Stimulated activated naive CD8-positive, alpha-beta T cell treated with anti-CD3 and anti-CD28 coated beads, Interleukin-15, amount 100 ng/mL, for 72 hours (primary cell): ENCODE results near the gene COL5A1.
A peak's percentile ranks its signal among the peaks of the same experiment; 100 is the strongest.
"Not testable (repeated sequence)": the region's sequence is repeated elsewhere in the genome, so short reads cannot be mapped to it uniquely, and the experiment has no call there.

Experiments used
- ATAC-seq: fragments of 150-1000 bp; cut with Tn5 transposase; 2 replicates; pipeline ENCODE4 v1.10.0; 2021; ENCODE audit warnings: mild to moderate bottlenecking, moderate library complexity
- DNase-seq, 2 donors: peaks; one replicate each; pipeline ENCODE4 v3.0.0; 2021 to 2022
- H3K27ac Mint-ChIP-seq, 2 donors: one replicate each; pipeline ENCODE4 v1.8.0; 2022; ENCODE audit warnings: mild to moderate bottlenecking in 2 of 2, mixed read lengths in 2 of 2, moderate library complexity in 2 of 2
- H3K27me3 Mint-ChIP-seq: one replicate; pipeline ENCODE4 v1.8.0; 2022; ENCODE audit warnings: mixed read lengths
- H3K4me1 Mint-ChIP-seq: one replicate; pipeline ENCODE4 v1.8.0; 2022; ENCODE audit warnings: mild to moderate bottlenecking, mixed read lengths
- H3K4me3 Mint-ChIP-seq, 2 donors: one replicate each; pipeline ENCODE4 v1.8.0; 2022; ENCODE audit warnings: mild to moderate bottlenecking in 2 of 2, mixed read lengths in 2 of 2, moderate library complexity in 1 of 2
- H3K9me3 Mint-ChIP-seq, 2 donors: one replicate each; pipeline ENCODE4 v1.8.0; 2022; ENCODE audit warnings: mixed read lengths in 2 of 2

Gene COL5A1

DNA sequence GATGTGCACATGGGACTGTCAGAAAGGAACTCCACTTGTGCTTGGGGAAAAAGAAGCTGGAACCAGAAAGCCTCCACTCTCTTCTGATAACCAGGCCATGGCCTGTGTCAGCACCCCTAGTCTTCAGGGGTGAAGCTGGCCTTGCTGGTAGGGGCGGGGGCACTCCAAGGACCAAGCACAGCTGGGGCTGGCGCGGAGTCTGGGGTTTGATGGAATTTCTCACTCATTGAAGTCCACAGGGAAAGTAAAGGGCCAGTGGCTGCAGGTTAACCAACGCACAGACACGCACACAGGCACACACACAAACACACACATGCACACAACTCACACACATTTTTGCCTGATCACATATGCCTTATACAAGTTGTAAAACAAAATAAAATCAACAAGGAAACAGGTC lies 1.6 kb upstream of the COL5A1 start:
- Mint-ChIP-seq H3K4me3 (no peak overlapping the region), H3K4me1 (no peaks in the 10 kb centered on the region), H3K27ac (no peak overlapping the region), H3K9me3 (no peaks in the 10 kb centered on the region), H3K27me3 (peaks cover 47% of the 10 kb centered on the region)
- ATAC-seq (no peak), DNase-seq (no peak)

DNA sequence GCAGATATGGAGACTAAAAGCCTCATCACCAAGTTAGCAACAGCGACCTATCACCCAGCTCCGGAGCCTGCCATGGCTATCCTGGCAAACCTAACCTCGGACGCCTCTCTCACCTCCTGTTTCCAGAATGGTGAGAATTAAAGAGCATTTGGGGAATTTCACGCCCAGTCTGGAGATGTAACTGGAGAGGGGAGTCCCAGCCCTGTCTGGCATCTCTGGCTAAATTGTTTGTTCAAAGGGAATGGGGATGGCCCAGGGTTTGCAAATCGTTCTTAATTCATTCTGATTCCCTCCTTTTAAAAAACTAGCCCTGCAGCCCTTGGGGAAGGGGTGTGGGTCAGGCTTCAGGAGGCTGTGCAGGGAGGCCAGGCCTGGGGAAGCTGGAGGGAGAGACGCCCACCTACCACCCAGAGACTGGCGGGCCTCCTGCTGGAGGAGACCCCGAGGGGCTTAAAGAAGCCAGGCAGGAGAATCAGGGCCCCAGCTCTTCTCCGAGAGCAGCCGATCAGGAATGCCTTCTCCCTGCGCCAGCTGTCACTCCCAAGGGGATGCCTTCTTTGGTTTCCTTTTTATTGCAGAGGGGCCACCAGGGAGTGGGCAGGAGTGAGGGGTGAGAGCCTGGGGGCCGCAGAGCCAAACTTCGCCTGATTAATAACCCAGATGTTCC lies 964 bp upstream of the COL5A1 start:
- no peak for DNase-seq
- Mint-ChIP-seq H3K27me3 (peaks cover 47% of the 10 kb centered on the region), H3K4me3 (peak overlapping the region in 1 of 2 donors; percentile 46)

DNA sequence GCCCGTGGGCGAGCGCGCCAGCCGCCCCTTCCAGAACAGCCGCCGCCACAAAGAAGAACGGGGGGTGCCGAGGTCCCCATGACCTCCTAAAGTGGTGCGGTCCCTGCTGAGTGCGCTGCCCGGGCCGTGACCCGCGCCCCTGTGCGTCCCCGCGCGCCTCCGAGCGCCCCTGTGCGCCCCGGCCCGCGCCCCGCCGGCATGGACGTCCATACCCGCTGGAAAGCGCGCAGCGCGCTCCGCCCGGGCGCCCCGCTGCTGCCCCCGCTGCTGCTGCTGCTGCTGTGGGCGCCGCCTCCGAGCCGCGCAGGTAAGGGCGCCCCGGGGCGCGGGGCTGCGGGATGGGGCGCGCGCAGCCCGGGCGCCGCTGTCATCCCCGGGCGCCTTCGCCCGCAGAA lies 384 bp downstream of the COL5A1 start:
- H3K27ac Mint-ChIP-seq: no peak overlapping the region
- ATAC-seq (no peak), DNase-seq (no peak)
- no peak overlapping the region for H3K4me3 Mint-ChIP-seq
- H3K27me3 Mint-ChIP-seq: peaks cover 47% of the 10 kb centered on the region
- no peaks in the 10 kb centered on the region for H3K9me3 Mint-ChIP-seq
- no peaks in the 10 kb centered on the region for H3K4me1 Mint-ChIP-seq

More for the DNA sequence above, 964 bp upstream of the COL5A1 start:
- ATAC-seq: no peak
- H3K4me1 Mint-ChIP-seq: no peaks in the 10 kb centered on the region
- peak overlapping the region in 1 of 2 donors; percentile 27 for H3K27ac Mint-ChIP-seq
- H3K9me3 Mint-ChIP-seq: no peaks in the 10 kb centered on the region

DNA sequence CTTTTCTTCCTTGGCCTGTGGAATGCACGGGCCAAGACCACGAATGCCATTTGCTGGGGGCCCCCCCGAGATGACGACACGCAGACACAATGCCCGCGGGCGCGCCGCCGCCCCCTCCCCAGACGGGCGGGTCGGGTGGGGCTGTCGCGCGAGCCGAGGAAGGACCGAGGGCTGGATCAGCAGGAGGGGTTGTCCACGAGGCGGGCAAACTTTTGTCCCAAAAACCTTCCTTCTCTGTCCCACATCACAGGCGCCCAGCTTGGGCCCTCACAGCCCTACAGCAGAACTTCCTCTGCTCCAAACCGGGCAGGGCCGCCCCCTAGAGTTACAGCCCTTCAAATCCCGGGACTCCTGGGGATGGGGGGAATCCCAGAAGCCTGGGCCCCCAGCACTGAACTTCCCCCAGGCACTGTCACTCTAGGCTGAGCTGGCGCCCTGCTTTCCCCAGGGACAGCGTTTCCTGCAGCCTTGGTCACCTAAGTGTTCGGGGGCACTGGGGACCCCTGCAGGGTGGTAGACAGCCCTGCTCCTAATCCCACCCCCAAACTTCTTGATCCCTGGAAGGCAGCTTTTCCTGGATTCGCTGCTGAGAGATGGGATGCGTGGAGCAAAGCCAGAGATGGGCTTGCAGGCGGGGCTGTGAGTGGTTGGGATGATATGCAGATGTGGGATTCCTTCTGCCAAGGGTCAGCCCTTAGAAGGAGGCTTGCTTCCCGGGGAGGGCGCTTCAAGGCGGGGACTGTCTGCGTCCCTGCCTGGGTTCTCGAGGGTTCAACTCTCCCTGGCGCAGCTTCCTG lies 980 bp downstream of the COL5A1 start:
- peaks cover 47% of the 10 kb centered on the region for H3K27me3 Mint-ChIP-seq
- no peak overlapping the region for H3K27ac Mint-ChIP-seq
- no peaks in the 10 kb centered on the region for H3K4me1 Mint-ChIP-seq
- peak overlapping the region in 1 of 2 donors; percentile 50 for H3K4me3 Mint-ChIP-seq
- no peak for ATAC-seq
- no peak for DNase-seq
- H3K9me3 Mint-ChIP-seq: no peaks in the 10 kb centered on the region

DNA sequence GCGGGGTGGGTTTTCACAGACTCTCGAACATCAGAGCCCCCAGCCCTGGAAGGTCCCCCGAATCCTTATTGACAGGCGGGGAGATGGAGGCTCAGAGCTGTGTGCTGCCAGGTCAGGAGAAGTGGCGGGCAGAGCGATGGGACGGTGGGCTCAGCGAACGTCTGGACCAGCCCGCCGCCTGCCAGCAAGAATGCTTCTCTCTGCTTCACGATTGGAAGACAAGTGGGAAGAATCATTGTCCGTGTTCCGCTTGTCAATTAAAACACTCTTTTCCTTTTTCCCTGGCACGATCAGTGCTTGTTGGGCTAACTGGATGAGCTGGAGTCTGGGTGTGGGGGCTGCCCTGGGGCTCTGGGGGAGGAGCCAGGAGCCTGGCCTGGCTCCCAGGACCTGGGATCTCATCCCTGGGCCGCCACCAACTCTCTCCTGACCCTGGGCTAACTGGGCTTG lies 1.6 kb downstream of the COL5A1 start:
- ATAC-seq: no peak
- Mint-ChIP-seq H3K9me3 (no peaks in the 10 kb centered on the region), H3K27ac (no peak overlapping the region), H3K4me3 (no peak overlapping the region), H3K4me1 (no peaks in the 10 kb centered on the region), H3K27me3 (peaks cover 47% of the 10 kb centered on the region)
- no peak for DNase-seq

DNA sequence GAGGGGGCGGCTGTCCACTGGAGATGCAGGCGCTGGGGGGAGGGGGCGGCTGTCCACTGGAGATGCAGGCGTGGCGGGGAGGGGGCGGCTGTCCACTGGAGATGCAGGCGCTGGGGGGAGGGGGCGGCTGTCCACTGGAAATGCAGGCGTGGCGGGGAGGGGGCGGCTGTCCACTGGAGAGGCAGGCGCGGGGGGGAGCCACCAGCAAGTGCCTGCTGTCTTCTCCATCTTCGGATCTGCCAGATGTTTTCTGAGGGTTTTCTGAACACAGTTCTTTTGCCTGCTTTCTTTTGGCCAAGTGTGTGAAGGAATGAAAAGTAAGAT lies 2.8 kb downstream of the COL5A1 start:
- not testable (repeated sequence) for DNase-seq, H3K4me1 Mint-ChIP-seq, ATAC-seq, H3K4me3 Mint-ChIP-seq, H3K9me3 Mint-ChIP-seq, H3K27ac Mint-ChIP-seq
- H3K27me3 Mint-ChIP-seq: peaks cover 38% of the 10 kb centered on the region

DNA sequence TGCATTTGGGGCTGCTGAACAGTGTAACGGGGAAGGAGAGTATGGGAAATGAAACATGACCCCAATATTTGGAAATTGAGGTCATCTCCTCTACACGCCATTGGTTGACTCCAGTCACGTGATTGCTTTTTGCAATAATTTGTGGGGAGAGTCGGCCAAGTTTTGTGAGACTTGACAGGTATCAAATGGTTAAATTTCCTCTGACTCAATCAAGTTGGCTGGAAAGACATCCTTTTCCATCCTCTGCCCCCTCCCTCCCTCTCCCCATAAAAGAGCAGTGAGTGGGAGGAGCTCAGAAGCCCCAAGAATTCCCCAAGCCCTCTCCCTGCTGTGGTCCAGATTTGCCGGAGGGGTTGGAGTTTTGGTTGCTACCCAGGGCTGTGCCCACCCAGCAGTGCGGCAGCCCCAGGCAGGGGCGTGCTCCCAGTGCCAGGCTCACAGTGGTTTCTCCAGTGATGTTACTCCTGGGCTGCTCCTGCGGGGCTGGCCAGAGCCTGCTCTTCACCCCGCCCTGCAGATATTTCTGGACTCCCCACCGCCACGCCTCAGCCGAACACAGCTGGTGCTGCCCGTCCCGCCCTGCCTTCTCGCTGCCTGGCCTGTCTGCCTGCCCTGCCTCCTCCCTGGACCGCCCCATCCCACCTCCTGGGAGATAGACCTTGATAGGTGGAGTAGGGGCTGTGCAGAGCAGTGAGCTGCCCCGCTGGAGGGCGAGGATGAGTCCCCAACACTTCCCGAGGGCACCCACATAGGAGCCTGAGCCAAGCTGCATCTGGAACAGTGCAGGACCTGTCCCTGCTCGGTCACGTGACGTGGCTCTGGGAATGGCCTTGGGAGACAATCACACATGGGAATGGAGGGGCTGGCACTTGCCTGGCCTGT lies 3.4 kb downstream of the COL5A1 start:
- ATAC-seq (no peak), DNase-seq (no peak)
- H3K4me3 Mint-ChIP-seq: no peak overlapping the region
- H3K9me3 Mint-ChIP-seq: no peaks in the 10 kb centered on the region
- H3K4me1 Mint-ChIP-seq: peaks cover 4% of the 10 kb centered on the region
- H3K27me3 Mint-ChIP-seq: peaks cover 34% of the 10 kb centered on the region
- H3K27ac Mint-ChIP-seq: no peak overlapping the region

DNA sequence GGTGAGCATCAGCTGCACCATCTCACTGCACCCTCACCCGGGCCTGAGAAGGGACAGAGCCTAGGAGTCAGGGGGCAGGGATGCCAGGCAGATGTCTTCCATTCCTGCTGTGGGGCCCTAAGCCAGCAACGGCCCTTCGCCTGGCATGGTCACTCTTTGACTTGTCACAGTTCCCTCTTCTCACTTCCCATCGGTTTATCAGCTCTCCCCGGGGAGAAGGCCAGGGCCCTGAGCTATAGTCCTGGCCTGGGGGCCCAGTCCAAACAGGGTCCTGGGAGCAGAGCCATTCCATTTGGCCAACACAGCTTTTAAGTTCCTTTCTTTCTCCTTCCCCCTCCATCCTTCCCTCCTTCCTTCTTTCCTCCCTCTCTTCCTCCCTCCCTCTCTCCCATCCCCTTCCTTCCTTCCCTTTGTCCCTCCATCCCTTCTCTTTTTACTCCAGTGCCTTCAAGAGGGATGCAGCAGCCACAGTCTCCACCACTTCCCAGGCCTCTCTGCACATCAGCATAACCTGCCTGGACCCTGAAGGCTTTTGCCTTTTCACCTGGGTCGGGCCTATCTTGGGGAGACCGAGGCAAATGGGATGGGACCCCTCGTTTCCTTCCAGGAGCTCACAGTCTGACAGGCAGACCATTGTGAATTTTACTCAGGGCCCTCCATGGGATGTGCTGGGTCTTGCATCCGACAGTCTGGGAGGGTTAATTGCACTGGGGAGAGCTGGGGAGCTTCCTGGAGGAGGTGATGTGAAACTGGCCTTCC lies 4.2 kb downstream of the COL5A1 start:
- H3K4me1 Mint-ChIP-seq: peaks cover 4% of the 10 kb centered on the region
- no peak for DNase-seq
- peaks cover 25% of the 10 kb centered on the region for H3K27me3 Mint-ChIP-seq
- no peak overlapping the region for H3K4me3 Mint-ChIP-seq
- H3K9me3 Mint-ChIP-seq: no peaks in the 10 kb centered on the region
- no peak overlapping the region for H3K27ac Mint-ChIP-seq
- no peak for ATAC-seq

DNA sequence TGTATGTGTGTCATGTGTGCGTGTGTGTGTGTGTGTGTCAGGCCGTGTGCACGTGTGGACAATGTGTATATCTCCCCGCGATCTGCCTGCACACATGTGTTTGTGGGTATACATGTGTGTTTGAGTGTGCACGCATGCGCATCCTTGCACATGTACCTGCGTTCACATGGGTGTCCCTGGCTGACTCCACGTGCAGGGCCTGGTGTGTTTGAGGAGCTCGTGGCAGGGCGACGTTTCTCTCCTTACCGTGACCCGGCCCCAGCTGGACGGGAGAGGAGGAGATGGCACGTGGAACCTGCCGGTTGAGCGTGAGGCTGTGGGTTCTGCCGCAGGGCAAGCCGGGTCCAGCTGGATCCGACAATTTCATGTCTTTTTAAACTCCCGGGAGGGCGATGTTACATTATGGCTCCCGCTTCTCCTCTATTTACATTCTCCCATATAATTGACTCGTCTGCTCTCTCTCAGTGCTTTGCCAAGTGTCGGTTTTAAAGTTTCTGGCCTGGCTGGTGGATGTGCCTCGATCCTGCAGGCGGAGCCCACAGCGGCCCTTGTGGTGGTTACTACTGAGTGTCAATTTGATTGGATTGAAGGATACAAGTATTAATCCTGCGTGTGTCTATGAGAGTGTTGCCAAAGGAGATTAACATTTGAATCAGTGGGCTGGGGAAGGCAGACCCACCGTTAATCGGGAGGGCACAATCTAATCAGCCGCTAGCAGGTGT lies 5.9 kb downstream of the COL5A1 start:
- no peak overlapping the region for H3K27ac Mint-ChIP-seq
- H3K4me3 Mint-ChIP-seq: no peak overlapping the region
- ATAC-seq (no peak), DNase-seq (no peak)
- peaks cover 17% of the 10 kb centered on the region for H3K27me3 Mint-ChIP-seq
- H3K4me1 Mint-ChIP-seq: peaks cover 4% of the 10 kb centered on the region
- no peaks in the 10 kb centered on the region for H3K9me3 Mint-ChIP-seq

DNA sequence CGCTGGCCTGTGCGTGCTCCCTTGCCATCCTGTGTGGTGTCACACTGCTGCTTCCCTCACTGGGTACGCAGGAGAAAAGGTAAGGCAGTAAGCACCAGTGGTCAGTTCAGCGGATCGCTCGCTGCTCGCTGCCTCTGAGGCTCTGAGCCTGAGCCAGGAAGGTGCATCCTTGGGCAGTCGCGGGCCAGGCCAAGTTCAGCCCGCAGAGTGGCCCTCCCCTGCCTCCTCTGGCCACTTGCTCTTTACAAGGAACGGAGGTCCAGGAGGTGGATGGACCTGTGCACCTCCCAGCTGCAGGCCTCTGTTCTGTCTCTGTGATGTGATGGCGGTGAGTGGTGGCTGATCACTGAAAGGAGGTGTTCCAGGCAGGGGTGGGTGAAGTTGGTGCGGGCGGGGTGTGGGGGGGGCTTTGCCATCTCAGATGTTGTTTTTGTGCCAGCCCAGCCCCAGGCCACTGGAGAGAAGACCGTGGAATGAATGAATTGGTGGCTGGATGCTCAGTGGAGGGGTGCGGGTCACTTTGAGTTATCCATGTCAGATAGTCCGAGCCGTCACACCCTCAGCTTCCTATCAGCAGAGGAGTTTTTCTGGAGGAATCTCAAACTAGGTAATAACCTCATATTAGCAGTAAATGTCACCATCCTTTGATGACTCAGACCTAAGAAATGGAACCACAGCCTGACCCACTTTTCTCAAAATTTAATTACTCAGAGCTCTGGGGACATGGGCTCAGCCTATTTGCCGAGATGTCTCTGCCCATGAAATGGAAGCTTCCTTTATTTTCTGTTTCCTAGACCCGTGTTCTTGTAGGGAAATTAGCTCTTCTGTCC lies 7.3 kb downstream of the COL5A1 start:
- DNase-seq: no peak
- Mint-ChIP-seq H3K9me3 (no peaks in the 10 kb centered on the region), H3K4me1 (peaks cover 4% of the 10 kb centered on the region), H3K27me3 (peaks cover 3% of the 10 kb centered on the region), H3K4me3 (no peak overlapping the region), H3K27ac (no peak overlapping the region)
- no peak for ATAC-seq

DNA sequence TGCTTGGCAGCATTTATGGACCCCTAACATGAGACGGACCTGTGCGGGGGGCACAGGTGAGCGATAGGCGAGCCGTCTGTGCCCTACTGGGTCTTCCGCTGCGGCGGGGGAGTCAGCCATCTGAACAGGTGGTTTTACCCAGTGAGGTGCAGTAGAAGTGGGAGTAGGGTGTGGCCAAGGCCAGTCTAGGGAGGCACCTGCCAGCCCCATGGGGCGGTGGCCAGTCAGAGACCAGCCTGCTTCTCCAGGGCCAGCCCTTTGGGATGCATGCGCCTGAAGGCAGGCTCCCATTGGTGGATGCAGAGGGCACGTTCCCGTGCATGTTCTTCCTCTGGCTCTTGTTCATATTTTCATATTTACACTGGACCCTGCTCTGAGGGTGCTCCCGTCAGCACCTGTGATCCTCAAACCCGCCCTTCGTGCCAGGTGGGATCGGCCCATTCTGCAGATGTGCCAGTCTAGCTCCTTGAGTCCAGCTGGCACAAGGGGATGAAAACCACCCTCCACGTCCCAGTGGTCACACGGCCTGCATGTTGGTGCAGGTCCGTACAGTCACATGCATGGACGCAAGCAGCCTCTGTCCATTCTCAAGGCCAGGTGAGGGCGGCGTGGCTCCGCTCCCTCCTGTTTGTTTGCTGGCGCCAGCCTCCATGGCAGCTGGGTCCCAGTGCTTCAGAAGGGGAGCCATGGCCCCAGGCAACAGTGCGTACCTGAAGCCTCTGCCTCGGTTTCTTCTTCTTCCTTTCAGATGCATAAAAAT lies 9.0 kb downstream of the COL5A1 start:
- H3K9me3 Mint-ChIP-seq: no peaks in the 10 kb centered on the region
- no peak overlapping the region for H3K27ac Mint-ChIP-seq
- H3K4me3 Mint-ChIP-seq: no peak overlapping the region
- ATAC-seq (no peak), DNase-seq (no peak)
- no peaks in the 10 kb centered on the region for H3K27me3 Mint-ChIP-seq
- H3K4me1 Mint-ChIP-seq: peaks cover 4% of the 10 kb centered on the region

DNA sequence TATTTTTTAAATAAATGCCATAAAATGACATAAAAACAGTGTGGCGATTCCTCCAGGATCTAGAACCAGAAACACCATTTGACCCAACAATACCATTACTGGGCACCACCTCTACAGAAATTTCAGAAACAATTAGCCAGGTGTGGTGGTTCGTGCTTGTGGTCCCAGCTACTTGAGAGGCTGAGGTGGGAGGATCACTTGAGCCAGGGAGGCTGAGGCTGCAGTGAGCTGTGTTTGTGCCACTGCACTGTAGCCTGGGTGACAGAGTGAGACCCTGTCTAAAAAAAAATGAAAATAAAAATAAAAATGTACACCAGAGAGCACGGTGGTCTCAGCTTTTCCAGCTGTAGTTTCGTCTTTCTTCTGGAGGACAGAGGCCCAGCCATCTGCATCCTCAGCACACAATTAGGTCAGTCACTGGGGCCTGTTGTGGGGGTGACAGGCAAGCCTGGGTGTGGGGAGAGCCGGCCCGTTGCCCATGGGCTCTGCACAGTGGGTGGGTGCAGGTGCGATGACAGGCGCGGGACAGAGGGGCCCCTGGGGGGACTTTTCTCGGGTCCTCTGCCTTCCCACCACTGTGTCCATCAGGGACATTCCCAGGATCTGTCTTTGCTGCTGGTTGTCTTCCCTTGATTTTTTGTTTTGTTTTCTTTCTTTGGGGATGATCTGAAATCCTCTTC lies 9.8 kb downstream of the COL5A1 start:
- H3K27me3 Mint-ChIP-seq: no peaks in the 10 kb centered on the region
- peaks cover 4% of the 10 kb centered on the region for H3K4me1 Mint-ChIP-seq
- H3K4me3 Mint-ChIP-seq: no peak overlapping the region
- no peaks in the 10 kb centered on the region for H3K9me3 Mint-ChIP-seq
- DNase-seq (no peak), ATAC-seq (no peak)
- no peak overlapping the region for H3K27ac Mint-ChIP-seq
